GM19099 (cell line): Measurements from ENCODE around the gene NHERF2.

Source experiments
- POLR2A ChIP-seq: IDR thresholded peaks from 3 replicates; pipeline ENCODE4 v1.6.1; 2011; ENCODE audit warnings: low read depth; ENCODE audit not compliant: insufficient read length; ENCODE audit errors: extremely low read depth

Gene NHERF2

GRCh38 chr16:2009791-2010510 is 16.8 kb upstream of the NHERF2 start, which contains the start of gene ZNF598:
Gene ZNF598, minus strand, starts transcription at chr16:2009821.
- peak; percentile 96 for TF ChIP-seq POLR2A

GRCh38 chr16:2013527-2013926 is 13.2 kb upstream of the NHERF2 start:
- no peak for TF ChIP-seq POLR2A

GRCh38 chr16:2015117-2015946 is 11.4 kb upstream of the NHERF2 start:
- TF ChIP-seq POLR2A: no peak

GRCh38 chr16:2015947-2016208 is 10.8 kb upstream of the NHERF2 start:
- TF ChIP-seq POLR2A: no peak

- no peak for TF ChIP-seq POLR2A
Measured at GRCh38 chr16:2016407-2016922, 10.2 kb upstream of the NHERF2 start.

GRCh38 chr16:2019518-2019920 is 7.2 kb upstream of the NHERF2 start, which contains the start of gene NPW:
Gene NPW, plus strand, starts transcription at chr16:2019785.
- TF ChIP-seq POLR2A: no peak

GRCh38 chr16:2019921-2020831 is 6.5 kb upstream of the NHERF2 start:
- TF ChIP-seq POLR2A: no peak

GRCh38 chr16:2022723-2023091 is 4.0 kb upstream of the NHERF2 start:
- no peak for TF ChIP-seq POLR2A

GRCh38 chr16:2023092-2024031 is 3.3 kb upstream of the NHERF2 start:
- no peak for TF ChIP-seq POLR2A

GRCh38 chr16:2024032-2024420 is 2.7 kb upstream of the NHERF2 start:
- no peak for TF ChIP-seq POLR2A

GRCh38 chr16:2025251-2025650 is 1.5 kb upstream of the NHERF2 start:
- no peak for TF ChIP-seq POLR2A

- TF ChIP-seq POLR2A: no peak
Measured at GRCh38 chr16:2025878-2026460, 733 bp upstream of the NHERF2 start.
